ENCODE results near the gene DHX8.

GRCh38 chr17:43550754-43551153 is 67.0 kb downstream of the DHX8 start:
- no peak for TF ChIP-seq CTCF (IDR thresholded peaks at IDR 0.05; ENCODE audit: extremely low read depth in 1 of 2, insufficient read depth in 1 of 2, low read depth in 1 of 2, low read length in 2 of 2)
- TF ChIP-seq POLR2AphosphoS5 (IDR thresholded peaks at IDR 0.05; ENCODE audit: insufficient read depth, low read depth, low read length): no peak
- TF ChIP-seq MAX (IDR thresholded peaks at IDR 0.05; ENCODE audit: insufficient read depth, insufficient read length): no peak
- TF ChIP-seq EZH2 (IDR thresholded peaks at IDR 0.05; ENCODE audit: borderline replicate concordance, low read depth, low read length, severe bottlenecking): no peak
- TF ChIP-seq JUN (IDR thresholded peaks at IDR 0.05; ENCODE audit: borderline replicate concordance, insufficient read depth, insufficient read length, low read depth): no peak
- TF ChIP-seq MYC (IDR thresholded peaks at IDR 0.05; ENCODE audit: low read depth, low read length): no peak
